ENCODE results near the gene PNKD. TPM values are rescaled to one million over a fixed set of nuclear protein-coding genes. Genes with fewer than 3 reads are reported as not detected.

Gene PNKD
- polyA plus RNA-seq, 2 of the 4 experiments (the other 2 are of a cell fraction) = 46.2 to 51.7 TPM

- Histone ChIP-seq H3K27ac (no peak overlapping the region), H3K4me1 (peaks cover 14% of the 10 kb centered on the region), H3K9me3 (no peaks in the 10 kb centered on the region), H3K4me3 (no peak overlapping the region), H3K4me2 (no peak overlapping the region)
- ChIA-PET CTCF (interaction anchor here (0.7 to 3.5 kb wide), 6 partner anchors 9 to 170 kb away, joined by 3 to 19 read pairs (median 4); partner anchors contain the start of gene CATIP), POLR2A (no interaction called here)
- 89% methylated on average over 1 of the region's 1 CpG for WGBS (ENCODE audit: missing lambda C conversion rate)
- no peak for DNase-seq (ENCODE audit: low read depth in 1 of 2, low spot score in 1 of 2)
- TF ChIP-seq HDAC2 (IDR thresholded peaks at IDR 0.05) (no peak), NPAS2 (CRISPR knock-in tag; IDR thresholded peaks at IDR 0.05; ENCODE audit: borderline replicate concordance) (no peak), RFX5 (IDR thresholded peaks at IDR 0.05) (no peak), HOXA7 (CRISPR knock-in tag; IDR thresholded peaks at IDR 0.05) (no peak), NFE2L2 (conservative IDR thresholded peaks at IDR 0.05; ENCODE audit: low read length) (no peak), HOXB5 (CRISPR knock-in tag; IDR thresholded peaks at IDR 0.05) (no peak), ATOH8 (CRISPR knock-in tag; IDR thresholded peaks at IDR 0.05; ENCODE audit: low read depth) (no peak), CBX2 (IDR thresholded peaks at IDR 0.05; ENCODE audit: borderline replicate concordance, low read depth) (no peak), MAFK (IDR thresholded peaks at IDR 0.05; ENCODE audit: partially characterized antibody) (no peak), JUN (IDR thresholded peaks at IDR 0.05) (no peak), KDM1A (IDR thresholded peaks at IDR 0.05; ENCODE audit: low read depth) (no peak), ZFP36 (IDR thresholded peaks at IDR 0.05; ENCODE audit: borderline replicate concordance, partially characterized antibody) (no peak)
- ATAC-seq = no peak
- no peak for FAIRE-seq
Observed at GRCh38 chr2:218296200-218296599, 25.9 kb downstream of the PNKD start.

GRCh38 chr2:218296847-218297246 lies 26.5 kb downstream of the PNKD start:
- no peak for ATAC-seq
- WGBS (ENCODE audit: missing lambda C conversion rate) = 79% methylated on average over 7 of the region's 7 CpGs
- CTCF ChIA-PET = interaction anchor here (0.9 to 3.5 kb wide), 6 partner anchors 10 to 169 kb away, joined by 3 to 19 read pairs (median 6); partner anchors contain the start of gene CATIP

GRCh38 chr2:218298314-218298875 lies 28.1 kb downstream of the PNKD start:
- TF ChIP-seq EP300 (IDR thresholded peaks at IDR 0.05) (no peak), CTCF (IDR thresholded peaks at IDR 0.05) (no peak), CHD4 (IDR thresholded peaks at IDR 0.05; ENCODE audit: borderline replicate concordance) (no peak), POLR2AphosphoS2 (conservative IDR thresholded peaks at IDR 0.05; ENCODE audit: low read length) (no peak), RNF2 (IDR thresholded peaks at IDR 0.05; ENCODE audit: borderline replicate concordance, low read depth) (no peak), MAZ (IDR thresholded peaks at IDR 0.05; ENCODE audit: borderline replicate concordance, low read depth, low read length) (no peak), FOSB (CRISPR knock-in tag; IDR thresholded peaks at IDR 0.05) (no peak), CEBPB (IDR thresholded peaks at IDR 0.05) (no peak), HOXB13 (CRISPR knock-in tag; IDR thresholded peaks at IDR 0.05; ENCODE audit: low read depth) (no peak), NFE2L2 (conservative IDR thresholded peaks at IDR 0.05; ENCODE audit: low read length) (no peak), JUNB (IDR thresholded peaks at IDR 0.05) (no peak), KDM5A (IDR thresholded peaks at IDR 0.05) (no peak), HDAC2 (IDR thresholded peaks at IDR 0.05) (no peak), MYC (IDR thresholded peaks at IDR 0.05; ENCODE audit: borderline replicate concordance, low read length) (no peak), RFX5 (IDR thresholded peaks at IDR 0.05) (no peak)
- TF ChIP-seq, protein P1, sequence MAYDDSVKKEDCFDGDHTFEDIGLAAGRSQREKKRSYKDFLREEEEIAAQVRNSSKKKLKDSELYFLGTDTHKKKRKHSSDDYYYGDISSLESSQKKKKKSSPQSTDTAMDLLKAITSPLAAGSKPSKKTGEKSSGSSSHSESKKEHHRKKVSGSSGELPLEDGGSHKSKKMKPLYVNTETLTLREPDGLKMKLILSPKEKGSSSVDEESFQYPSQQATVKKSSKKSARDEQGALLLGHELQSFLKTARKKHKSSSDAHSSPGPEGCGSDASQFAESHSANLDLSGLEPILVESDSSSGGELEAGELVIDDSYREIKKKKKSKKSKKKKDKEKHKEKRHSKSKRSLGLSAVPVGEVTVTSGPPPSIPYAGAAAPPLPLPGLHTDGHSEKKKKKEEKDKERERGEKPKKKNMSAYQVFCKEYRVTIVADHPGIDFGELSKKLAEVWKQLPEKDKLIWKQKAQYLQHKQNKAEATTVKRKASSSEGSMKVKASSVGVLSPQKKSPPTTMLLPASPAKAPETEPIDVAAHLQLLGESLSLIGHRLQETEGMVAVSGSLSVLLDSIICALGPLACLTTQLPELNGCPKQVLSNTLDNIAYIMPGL (CRISPR knock-in tag; IDR thresholded peaks at IDR 0.05; ENCODE audit: borderline replicate concordance) = no peak
- no peaks in the 10 kb centered on the region for H3K9me3 ChIP-seq
- no peak overlapping the region for H3K4me2 ChIP-seq
- FAIRE-seq (no peak), ATAC-seq (no peak), DNase-seq (ENCODE audit: low read depth in 1 of 2, low spot score in 1 of 2) (no peak)
- CTCF ChIA-PET = interaction anchor here (0.6 to 2.8 kb wide), 9 partner anchors 11 to 347 kb away, joined by 3 to 22 read pairs (median 4); partner anchors contain the start of gene CATIP
- no peak overlapping the region for H3K27ac ChIP-seq
- H3K4me3 ChIP-seq = no peak overlapping the region
- 59% methylated on average over 6 of the region's 6 CpGs for WGBS (ENCODE audit: missing lambda C conversion rate)
- H3K4me1 ChIP-seq = peaks cover under 1% of the 10 kb centered on the region; the same call in 1 of the 3 replicates
- POLR2A ChIA-PET = no interaction called here

More at GRCh38 chr2:218296847-218297246, 26.5 kb downstream of the PNKD start:
- Histone ChIP-seq H3K4me2 (no peak overlapping the region), H3K9me3 (no peaks in the 10 kb centered on the region), H3K4me1 (peaks cover 9% of the 10 kb centered on the region), H3K27ac (no peak overlapping the region), H3K4me3 (no peak overlapping the region)
- TF ChIP-seq KDM5A (IDR thresholded peaks at IDR 0.05) (no peak), CBX2 (IDR thresholded peaks at IDR 0.05; ENCODE audit: borderline replicate concordance, low read depth) (no peak), JUN (IDR thresholded peaks at IDR 0.05) (no peak), HOXB5 (CRISPR knock-in tag; IDR thresholded peaks at IDR 0.05) (no peak), ZC3H11A (IDR thresholded peaks at IDR 0.05) (no peak), ZFP36 (IDR thresholded peaks at IDR 0.05; ENCODE audit: borderline replicate concordance, partially characterized antibody) (no peak), FOSB (CRISPR knock-in tag; IDR thresholded peaks at IDR 0.05) (no peak), MAFK (IDR thresholded peaks at IDR 0.05; ENCODE audit: partially characterized antibody) (no peak), KDM1A (IDR thresholded peaks at IDR 0.05; ENCODE audit: low read depth) (no peak), FOXS1 (CRISPR knock-in tag; IDR thresholded peaks at IDR 0.05) (no peak), SMC3 (IDR thresholded peaks at IDR 0.05) (no peak), RAD21 (conservative IDR thresholded peaks at IDR 0.05 in 1 of 2, IDR thresholded peaks at IDR 0.05 in 1 of 2) (no peak), POLR2AphosphoS2 (conservative IDR thresholded peaks at IDR 0.05; ENCODE audit: low read length) (no peak), HEYL (CRISPR knock-in tag; IDR thresholded peaks at IDR 0.05) (no peak), CEBPB (IDR thresholded peaks at IDR 0.05) (no peak), GATA3 (IDR thresholded peaks at IDR 0.05; ENCODE audit: borderline replicate concordance) (no peak)
- TF ChIP-seq, protein P2, sequence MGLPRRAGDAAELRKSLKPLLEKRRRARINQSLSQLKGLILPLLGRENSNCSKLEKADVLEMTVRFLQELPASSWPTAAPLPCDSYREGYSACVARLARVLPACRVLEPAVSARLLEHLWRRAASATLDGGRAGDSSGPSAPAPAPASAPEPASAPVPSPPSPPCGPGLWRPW (IDR thresholded peaks at IDR 0.05) = no peak
- POLR2A ChIA-PET = no interaction called here
- no peak for FAIRE-seq
- no peak for DNase-seq (ENCODE audit: low read depth in 1 of 2, low spot score in 1 of 2)
